Fibroblast of pulmonary artery (primary cell): ENCODE data around the gene MIR17HG.
"Not testable (repeated sequence)": the region's sequence is repeated elsewhere in the genome, so short reads cannot be mapped to it uniquely, and the experiment has no call there.

Experiments
- DNase-seq: peaks from one replicate; pipeline ENCODE4 v3.0.0-alpha.2; 2010; ENCODE audit warnings: low read depth
- H3K4me3 ChIP-seq: replicated peaks from 2 replicates; pipeline ENCODE4 v1.5.1; 2011; ENCODE audit warnings: low read depth, mild to moderate bottlenecking, control low read depth, low read length, moderate library complexity
- CTCF ChIP-seq: IDR thresholded peaks from 2 replicates; pipeline ENCODE4 v1.5.1; 2011; ENCODE audit warnings: mild to moderate bottlenecking, control low read depth, low read length, inconsistent platforms; ENCODE audit errors: missing control alignments

Gene MIR17HG

GRCh38 chr13:91351980-91352379 is 4.5 kb downstream of the MIR17HG start:
- no peak for DNase-seq
- TF ChIP-seq CTCF = no peak
- H3K4me3 ChIP-seq = no peak overlapping the region

- H3K4me3 ChIP-seq, DNase-seq: not testable (repeated sequence)
Measured at GRCh38 chr13:91352891-91353290, 5.4 kb downstream of the MIR17HG start.

GRCh38 chr13:91353494-91353893 is 6.0 kb downstream of the MIR17HG start:
- no peak for TF ChIP-seq CTCF

GRCh38 chr13:91355099-91355825 is 7.8 kb downstream of the MIR17HG start:
- H3K4me3 ChIP-seq = no peak overlapping the region
- no peak for TF ChIP-seq CTCF
- DNase-seq = no peak

More at GRCh38 chr13:91353494-91353893, 6.0 kb downstream of the MIR17HG start:
- H3K4me3 ChIP-seq = no peak overlapping the region
- no peak for DNase-seq

GRCh38 chr13:91355826-91356710 is 8.6 kb downstream of the MIR17HG start:
- no peak for TF ChIP-seq CTCF
- no peak overlapping the region for H3K4me3 ChIP-seq
- no peak for DNase-seq

- TF ChIP-seq CTCF = no peak
- DNase-seq = no peak
- no peak overlapping the region for H3K4me3 ChIP-seq
Measured at GRCh38 chr13:91356919-91357612, 9.6 kb downstream of the MIR17HG start.
